NCI-H2107 treated with DMSO at 0.1 percent for 48 hours (cell line): ENCODE results near the gene CUEDC1.
A peak's percentile ranks its signal among the peaks of the same experiment; 100 is the strongest.
"Not testable (repeated sequence)": the region's sequence is repeated elsewhere in the genome, so short reads cannot be mapped to it uniquely, and the experiment has no call there.

Source experiments
- DNase-seq: peaks from one replicate; lab custom pipeline; 2025; ENCODE audit not compliant: unreplicated experiment; lab: John Stamatoyannopoulos, UW

CUEDC1 gene

DNA sequence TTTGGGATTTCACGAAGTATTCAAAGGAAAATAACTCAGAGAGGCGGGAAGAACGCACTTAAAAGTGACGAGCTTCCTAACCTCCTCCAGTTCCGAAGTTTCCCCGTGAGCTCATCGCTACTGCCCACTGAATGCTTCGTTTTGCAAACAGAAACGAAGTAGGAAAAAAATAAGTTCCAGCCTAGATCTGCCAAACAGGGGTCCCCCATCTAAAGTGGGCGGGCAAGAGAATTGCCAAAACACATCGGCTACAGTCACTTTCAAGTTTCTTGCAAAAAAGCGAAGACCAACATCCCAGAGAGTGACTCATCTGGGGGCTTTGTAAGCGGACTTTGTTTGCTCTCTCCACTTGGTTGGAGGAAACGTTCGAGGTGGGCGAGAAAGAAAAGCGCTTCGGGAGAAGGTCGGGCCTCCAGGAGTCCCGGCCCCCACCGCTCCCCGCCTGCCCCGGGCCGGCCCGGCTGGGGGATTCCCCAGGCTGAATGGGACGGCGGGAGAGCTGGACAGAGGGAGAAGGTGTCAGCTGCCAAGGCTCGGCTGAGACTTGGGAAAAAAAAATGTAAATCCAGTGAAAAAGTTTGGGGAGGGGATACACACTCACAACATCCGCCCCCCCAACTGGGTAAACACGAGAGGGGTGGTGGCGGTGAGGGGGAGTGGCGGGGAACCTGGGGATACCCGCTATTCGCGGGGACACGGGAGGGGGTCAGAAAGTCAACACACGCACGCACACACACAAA is 31.8 kb upstream of the CUEDC1 start:
- no peak for DNase-seq

DNA sequence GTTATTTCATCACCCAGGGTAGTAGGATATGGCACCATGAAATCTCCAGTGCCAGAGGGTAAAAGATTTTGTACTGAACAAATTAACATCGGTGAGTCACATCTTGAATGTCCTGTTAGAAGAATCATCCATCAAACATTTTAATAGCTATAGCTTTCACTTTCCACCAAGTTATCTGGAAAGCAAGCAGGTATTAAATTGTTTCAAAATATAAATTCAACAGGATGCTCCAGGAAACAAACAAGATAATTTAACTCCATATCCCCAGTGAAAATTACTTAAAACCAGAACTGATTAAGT is 30.4 kb upstream of the CUEDC1 start:
- no peak for DNase-seq

DNA sequence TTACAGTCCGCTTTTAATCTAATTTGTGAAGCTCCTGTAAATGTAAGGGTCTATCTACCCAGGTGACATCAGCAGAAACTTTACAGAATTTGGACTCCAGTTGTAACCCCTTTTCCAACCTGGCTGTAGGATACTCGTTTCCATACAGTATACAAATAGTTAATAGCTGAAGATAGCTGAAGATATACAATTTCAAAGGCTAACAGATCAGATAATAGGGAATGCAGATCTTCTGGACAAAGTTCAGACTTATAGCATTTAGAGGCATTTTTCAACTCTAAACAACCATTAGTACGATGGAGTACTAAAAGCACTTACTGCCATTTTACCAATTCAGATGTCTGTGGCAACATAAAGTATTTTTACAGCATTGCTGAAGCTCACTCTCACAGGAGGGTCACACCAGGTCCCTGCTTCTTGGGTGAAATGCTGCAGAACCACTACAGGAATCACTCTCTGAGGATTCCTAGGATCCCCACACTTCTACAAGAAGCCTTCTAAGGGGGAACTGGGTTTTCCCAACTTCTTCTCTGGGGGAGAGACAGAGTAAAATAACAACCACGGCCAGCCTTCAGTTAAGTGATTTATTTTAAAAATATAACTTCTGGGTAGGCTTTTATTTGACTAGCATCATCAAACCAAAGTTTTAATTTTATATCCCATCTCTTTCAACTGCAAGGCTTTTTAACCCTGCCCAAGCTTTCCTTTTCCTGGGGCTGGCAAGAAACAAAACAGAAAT is 29.9 kb upstream of the CUEDC1 start:
- DNase-seq = no peak

- DNase-seq = peak; percentile 18
Measured at GRCh38 chr17:57984261-57984890, 29.2 kb upstream of the CUEDC1 start.

DNA sequence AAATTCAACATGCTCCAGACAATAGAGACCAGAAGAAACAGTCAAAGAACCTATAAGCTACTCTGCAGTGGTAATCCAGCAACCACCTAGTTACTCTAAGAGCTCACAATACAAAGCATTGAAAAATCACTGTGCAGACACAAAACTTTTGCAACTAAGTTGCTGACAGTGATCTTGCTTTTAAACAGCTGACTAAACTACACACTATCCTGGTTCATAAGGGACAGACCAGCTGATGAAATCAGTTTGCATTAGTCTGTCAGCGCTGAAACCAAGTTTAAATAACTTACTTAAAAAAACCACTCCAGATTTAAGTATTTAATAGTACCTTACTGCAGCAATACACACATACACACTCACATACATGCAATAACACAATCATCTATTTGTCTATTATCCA is 28.2 kb upstream of the CUEDC1 start:
- no peak for DNase-seq

GRCh38 chr17:57982452-57983170 is 27.4 kb upstream of the CUEDC1 start:
- no peak for DNase-seq

DNA sequence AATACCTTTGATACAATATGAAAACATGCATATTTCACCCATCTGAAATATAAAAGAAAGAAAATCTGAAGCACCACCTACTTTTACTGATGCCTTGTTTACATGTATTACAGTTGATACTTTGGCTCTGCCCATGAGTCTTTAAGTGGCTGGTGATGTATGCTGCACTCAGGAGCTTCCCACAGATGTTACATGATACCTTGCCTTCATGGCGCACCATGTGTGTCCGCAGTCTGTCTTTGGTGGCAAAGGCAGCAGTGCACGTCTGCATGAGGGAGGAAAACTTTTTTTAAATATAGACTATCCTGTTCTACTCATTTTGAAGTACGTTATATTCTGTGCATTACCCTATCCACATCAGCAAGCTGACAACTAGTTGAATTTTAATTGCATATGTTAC is 25.3 kb upstream of the CUEDC1 start:
- peak; percentile 62 for DNase-seq

- no peak for DNase-seq
Measured at GRCh38 chr17:57979076-57979475, 23.9 kb upstream of the CUEDC1 start.

- DNase-seq = no peak
Measured at GRCh38 chr17:57976594-57976993, 21.4 kb upstream of the CUEDC1 start.

DNA sequence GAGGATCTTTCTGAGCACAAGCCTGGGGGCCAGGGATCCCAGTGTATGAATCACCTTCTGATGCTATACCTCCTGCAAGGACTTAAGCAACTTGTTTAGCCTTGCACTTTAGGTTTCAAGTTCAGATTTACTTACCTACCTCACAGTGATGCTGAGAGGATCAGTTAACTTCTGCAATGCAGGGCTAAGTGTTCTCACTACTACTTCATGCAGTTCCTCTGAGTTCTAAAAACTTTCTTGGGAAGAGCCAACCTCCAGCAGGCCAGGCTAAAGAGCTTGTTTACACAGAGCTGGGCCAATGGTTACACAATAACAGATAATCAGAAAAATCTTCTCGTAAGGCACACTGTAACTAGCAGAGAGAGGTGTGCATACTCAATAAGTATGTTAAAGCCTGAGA is 19.8 kb upstream of the CUEDC1 start:
- no peak for DNase-seq

GRCh38 chr17:57974053-57974824 is 19.0 kb upstream of the CUEDC1 start:
- not testable (repeated sequence) for DNase-seq

GRCh38 chr17:57972151-57972550 is 16.9 kb upstream of the CUEDC1 start:
- DNase-seq = no peak

- DNase-seq = no peak
Measured at GRCh38 chr17:57971572-57971971, 16.4 kb upstream of the CUEDC1 start.

DNA sequence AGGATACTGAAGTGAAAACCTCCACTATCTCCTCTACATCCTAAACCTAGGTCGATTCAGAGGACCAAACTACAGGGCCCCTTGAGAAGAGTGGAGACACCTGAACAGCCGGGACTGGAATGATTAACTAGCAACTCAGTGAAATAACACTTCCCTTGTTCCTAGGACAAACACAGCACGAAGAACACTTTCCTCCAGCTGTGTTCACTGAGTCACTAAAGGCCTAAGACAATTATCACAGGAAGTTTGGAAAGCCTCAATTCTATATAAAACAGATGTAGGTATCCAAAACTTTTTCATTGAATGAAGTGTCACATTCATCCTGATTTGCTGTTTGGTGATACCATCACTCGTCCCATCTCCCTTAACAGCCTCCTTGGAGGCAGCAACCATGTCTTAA is 15.5 kb upstream of the CUEDC1 start:
- DNase-seq = no peak

DNA sequence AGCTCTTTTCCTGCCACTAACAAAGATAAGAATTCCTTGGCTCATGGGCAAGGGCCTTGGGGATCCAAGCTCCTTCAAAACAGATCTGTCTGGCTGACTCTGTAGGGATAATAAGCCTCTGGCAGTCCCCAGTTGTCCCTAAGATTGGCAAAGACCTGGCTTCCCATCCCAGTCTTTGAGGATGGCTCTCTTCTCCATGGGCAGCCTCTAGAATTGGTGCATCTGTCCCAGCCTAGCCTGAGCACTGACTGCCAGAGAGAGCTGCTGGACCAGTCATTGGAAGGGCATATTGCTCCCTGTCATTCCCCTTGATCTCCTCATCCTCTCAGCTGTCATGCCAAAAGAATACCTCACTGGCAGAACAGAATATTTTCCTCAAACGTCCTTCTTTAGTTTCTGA is 13.2 kb upstream of the CUEDC1 start:
- DNase-seq = no peak

DNA sequence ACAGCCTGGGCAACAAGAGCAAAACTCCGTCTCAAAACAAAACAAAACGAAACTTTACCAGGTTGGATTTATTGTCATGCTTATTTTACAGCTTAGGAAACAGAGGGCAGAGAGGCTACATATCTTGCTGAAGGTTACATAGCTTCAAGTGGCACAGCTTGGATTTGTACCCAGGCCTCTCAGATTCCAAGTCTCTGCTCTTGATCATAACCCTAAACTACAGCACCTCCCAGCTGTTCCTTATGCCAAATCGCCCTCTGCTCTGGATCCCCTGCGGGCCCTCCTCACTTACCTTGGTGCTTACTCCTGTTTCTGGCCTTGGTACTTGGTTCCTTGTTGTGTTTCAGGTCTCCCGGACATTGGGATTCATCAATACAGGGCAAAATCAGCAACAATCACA is 11.7 kb upstream of the CUEDC1 start:
- DNase-seq = no peak

GRCh38 chr17:57966246-57966645 is 11.0 kb upstream of the CUEDC1 start:
- no peak for DNase-seq

GRCh38 chr17:57965521-57966160 is 10.4 kb upstream of the CUEDC1 start:
- DNase-seq = no peak

- no peak for DNase-seq
Measured at GRCh38 chr17:57963149-57963511, 7.9 kb upstream of the CUEDC1 start.

GRCh38 chr17:57962279-57963148 is 7.3 kb upstream of the CUEDC1 start:
- DNase-seq = no peak
